Measurements from ENCODE around the gene RXFP4. TPM values are rescaled to one million over a fixed set of nuclear protein-coding genes. Genes with fewer than 3 reads are reported as not detected.
A peak's percentile ranks its signal among the peaks of the same experiment; 100 is the strongest.

The RXFP4 gene
- total RNA-seq, 1 experiment from 2014 or later = not detected

DNA sequence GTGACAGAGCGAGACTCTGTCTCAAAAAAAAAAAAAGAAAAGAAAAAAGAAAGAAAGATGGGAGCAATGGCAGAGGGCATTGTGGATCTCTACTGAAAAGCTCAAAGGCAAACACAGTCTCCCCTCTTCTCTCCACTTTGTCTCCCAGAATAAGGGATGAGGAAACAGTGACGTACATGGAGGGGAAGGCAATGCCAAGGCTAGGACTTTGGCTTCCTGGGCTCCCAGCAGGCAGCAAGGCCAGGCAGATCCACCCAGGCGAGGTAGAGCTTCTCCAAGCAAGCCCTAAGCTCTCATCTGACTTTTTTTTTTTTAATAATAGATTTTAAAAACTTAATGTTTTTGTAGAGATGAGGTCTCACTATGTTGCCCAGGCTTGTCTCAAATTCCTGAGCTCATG is 32.3 kb downstream of the RXFP4 start:
- no peak overlapping the region for H3K4me3 ChIP-seq
- no TSS peak for BruUV-seq (replicated peaks)
- ChIA-PET POLR2A (ENCODE audit: unreplicated experiment) (interaction anchor here (2.5 kb wide), 1 partner anchor 11 kb away, joined by 6 read pairs; no protein-coding TSS in a partner anchor), CTCF (interaction anchor here (0.5 kb wide), 1 partner anchor 121 kb away, joined by 3 read pairs; no protein-coding TSS in a partner anchor)
- H3K4me1 ChIP-seq (replicated peaks; ENCODE audit: insufficient read depth) = peaks cover 35% of the 10 kb centered on the region
- H3K9me3 ChIP-seq (ENCODE audit: insufficient read depth, low read depth) = no peaks in the 10 kb centered on the region
- H3K27me3 ChIP-seq (ENCODE audit: insufficient read depth, low read depth) = no peaks in the 10 kb centered on the region
- peaks cover 57% of the 10 kb centered on the region; the same call in 1 of the 2 replicates for H3F3A ChIP-seq (ENCODE audit: insufficient read depth, low read depth)
- no peak overlapping the region for H2AFZ ChIP-seq
- TF ChIP-seq, protein P1, sequence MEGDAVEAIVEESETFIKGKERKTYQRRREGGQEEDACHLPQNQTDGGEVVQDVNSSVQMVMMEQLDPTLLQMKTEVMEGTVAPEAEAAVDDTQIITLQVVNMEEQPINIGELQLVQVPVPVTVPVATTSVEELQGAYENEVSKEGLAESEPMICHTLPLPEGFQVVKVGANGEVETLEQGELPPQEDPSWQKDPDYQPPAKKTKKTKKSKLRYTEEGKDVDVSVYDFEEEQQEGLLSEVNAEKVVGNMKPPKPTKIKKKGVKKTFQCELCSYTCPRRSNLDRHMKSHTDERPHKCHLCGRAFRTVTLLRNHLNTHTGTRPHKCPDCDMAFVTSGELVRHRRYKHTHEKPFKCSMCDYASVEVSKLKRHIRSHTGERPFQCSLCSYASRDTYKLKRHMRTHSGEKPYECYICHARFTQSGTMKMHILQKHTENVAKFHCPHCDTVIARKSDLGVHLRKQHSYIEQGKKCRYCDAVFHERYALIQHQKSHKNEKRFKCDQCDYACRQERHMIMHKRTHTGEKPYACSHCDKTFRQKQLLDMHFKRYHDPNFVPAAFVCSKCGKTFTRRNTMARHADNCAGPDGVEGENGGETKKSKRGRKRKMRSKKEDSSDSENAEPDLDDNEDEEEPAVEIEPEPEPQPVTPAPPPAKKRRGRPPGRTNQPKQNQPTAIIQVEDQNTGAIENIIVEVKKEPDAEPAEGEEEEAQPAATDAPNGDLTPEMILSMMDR (conservative IDR thresholded peaks at IDR 0.05) = no peak
- no peak for TF ChIP-seq EZH2 (IDR thresholded peaks at IDR 0.05; ENCODE audit: low read depth)
- peak overlapping the region; percentile 94; the same call in 1 of the 2 replicates for H3K4me2 ChIP-seq
- no peak overlapping the region for H3K27ac ChIP-seq
- H3K36me3 ChIP-seq (ENCODE audit: low read depth) = peaks cover 45% of the 10 kb centered on the region
- DNase-seq = no peak
- no peaks in the 10 kb centered on the region for H3K9me2 ChIP-seq (ENCODE audit: insufficient read depth)
- intact Hi-C loops (cut with micrococcal nuclease; ENCODE audit: unreplicated experiment) = no loop called here
- H3K79me2 ChIP-seq (ENCODE audit: low read depth) = peaks cover 100% of the 10 kb centered on the region
- H4K20me1 ChIP-seq (ENCODE audit: insufficient read depth) = peaks cover 82% of the 10 kb centered on the region

DNA sequence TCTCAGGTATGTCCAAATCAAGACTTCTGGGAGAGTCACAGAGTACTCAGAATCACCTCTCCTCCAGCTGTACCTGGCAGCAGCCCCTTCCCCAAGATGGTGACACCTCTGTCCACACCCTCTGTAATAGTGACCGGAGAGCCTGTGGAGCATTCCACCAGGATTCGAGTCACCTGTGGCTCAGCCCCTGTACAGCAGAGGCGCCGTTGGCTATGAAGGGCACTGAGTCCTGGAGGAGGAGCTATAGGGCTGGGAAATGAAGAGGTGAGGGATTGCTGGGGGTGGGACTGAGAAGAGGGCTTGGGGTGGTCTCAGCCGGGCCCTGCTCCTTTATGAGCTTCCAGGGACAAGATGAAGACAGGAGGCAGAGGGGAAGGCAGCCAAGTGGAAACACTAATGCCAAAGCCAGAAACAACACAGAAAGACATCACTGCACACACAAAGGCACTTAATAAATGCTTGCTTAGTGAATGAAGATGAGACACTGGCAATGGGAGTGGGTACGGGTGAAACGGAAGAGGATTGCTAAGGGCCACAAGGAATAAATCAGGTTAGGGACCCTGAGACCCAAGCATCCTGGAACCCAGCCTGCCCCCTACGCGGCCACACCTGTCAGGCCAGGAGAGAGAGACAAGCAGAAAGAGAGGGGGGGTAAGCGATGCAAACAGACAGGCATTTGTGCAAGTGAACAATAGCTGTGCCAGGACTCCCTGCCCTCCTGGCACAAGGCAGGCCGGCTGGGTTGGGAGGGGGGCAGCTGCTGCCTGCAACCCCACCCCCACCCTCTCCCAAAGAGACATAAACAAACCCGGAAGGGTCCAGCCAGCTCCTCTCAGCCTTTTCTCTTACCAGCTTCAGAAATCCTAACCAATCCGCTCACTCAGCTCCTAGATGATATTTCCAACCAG is 33.0 kb downstream of the RXFP4 start:
- no peak for TF ChIP-seq EZH2 (IDR thresholded peaks at IDR 0.05; ENCODE audit: low read depth)
- TF ChIP-seq, protein P1 (conservative IDR thresholded peaks at IDR 0.05) = no peak
- peaks cover 38% of the 10 kb centered on the region for H3K36me3 ChIP-seq (ENCODE audit: low read depth)
- no peak overlapping the region for H3K27ac ChIP-seq
- no peak for DNase-seq
- H2AFZ ChIP-seq = no peak overlapping the region
- ChIA-PET POLR2A (ENCODE audit: unreplicated experiment) (interaction anchor here (2.5 kb wide), 1 partner anchor 12 kb away, joined by 6 read pairs; no protein-coding TSS in a partner anchor), CTCF (interaction anchor here (0.5 to 1.1 kb wide), 2 partner anchors 13 to 121 kb away, joined by 3 to 4 read pairs; no protein-coding TSS in a partner anchor)
- peaks cover 35% of the 10 kb centered on the region for H3K4me1 ChIP-seq (replicated peaks; ENCODE audit: insufficient read depth)
- no peaks in the 10 kb centered on the region for H3K9me3 ChIP-seq (ENCODE audit: insufficient read depth, low read depth)
- peaks cover 75% of the 10 kb centered on the region for H4K20me1 ChIP-seq (ENCODE audit: insufficient read depth)
- no peaks in the 10 kb centered on the region for H3K9me2 ChIP-seq (ENCODE audit: insufficient read depth)
- peaks cover 100% of the 10 kb centered on the region for H3K79me2 ChIP-seq (ENCODE audit: low read depth)
- H3K27me3 ChIP-seq (ENCODE audit: insufficient read depth, low read depth) = no peaks in the 10 kb centered on the region
- intact Hi-C loops (cut with micrococcal nuclease; ENCODE audit: unreplicated experiment) = loop anchor here (5.0 kb wide), 1 partner anchor 308 kb away; the partner anchor contains the start of genes SMG5 and TMEM79
- peak overlapping the region; percentile 94 for H3K4me2 ChIP-seq
- BruUV-seq (replicated peaks) = no TSS peak
- H3F3A ChIP-seq (ENCODE audit: insufficient read depth, low read depth) = peaks cover 56% of the 10 kb centered on the region
- H3K4me3 ChIP-seq = peak overlapping the region; percentile 93; the same call in 1 of the 2 replicates

DNA sequence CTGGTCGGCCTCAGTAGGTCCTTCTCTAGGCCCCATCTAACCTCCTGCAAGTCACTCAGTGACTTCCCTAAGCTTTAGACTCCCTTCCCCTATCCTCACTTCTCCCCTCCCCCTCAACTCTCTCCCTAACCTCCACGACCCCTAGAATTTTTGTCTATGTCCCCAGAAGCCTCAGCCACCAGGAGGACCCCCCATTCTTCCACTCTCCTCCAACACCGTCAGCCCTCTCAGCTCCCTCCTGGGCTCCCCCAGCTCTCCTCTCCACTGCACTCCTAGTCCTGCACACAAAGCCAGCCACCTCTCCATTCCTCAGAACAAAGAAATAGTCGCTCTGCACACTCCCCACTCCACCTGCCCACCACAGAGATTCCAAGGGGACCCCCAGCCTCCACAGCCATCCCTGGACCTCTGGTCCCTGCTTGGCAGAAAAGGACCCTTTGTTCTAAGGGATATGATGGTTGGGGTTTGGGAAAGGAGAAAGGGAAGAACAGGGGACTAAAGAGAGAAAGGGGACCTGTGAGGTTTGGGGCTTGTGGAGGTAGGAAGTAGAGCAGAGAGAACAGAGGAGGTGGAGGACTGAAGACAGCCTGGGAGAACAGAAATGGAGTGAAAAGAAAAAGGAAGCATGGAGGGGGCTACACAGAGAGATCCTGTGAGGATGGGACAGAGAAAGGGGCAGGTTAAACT is 34.1 kb downstream of the RXFP4 start:
- peak overlapping the region; percentile 93 for H3K4me3 ChIP-seq
- intact Hi-C loops (cut with micrococcal nuclease; ENCODE audit: unreplicated experiment) = loop anchor here (1.0 to 5.0 kb wide), 2 partner anchors 13 to 307 kb away; partner anchors contain the start of genes SMG5 and TMEM79
- ChIA-PET CTCF (interaction anchor here (1.1 kb wide), 1 partner anchor 14 kb away, joined by 4 read pairs; no protein-coding TSS in a partner anchor), POLR2A (ENCODE audit: unreplicated experiment) (interaction anchor here (0.6 to 2.5 kb wide), 3 partner anchors 13 to 102 kb away, joined by 4 to 6 read pairs (median 5); partner anchors contain the start of gene KHDC4)
- no peaks in the 10 kb centered on the region for H3K9me2 ChIP-seq (ENCODE audit: insufficient read depth)
- peak overlapping the region; percentile 96 for H3K27ac ChIP-seq
- H3K4me2 ChIP-seq = peak overlapping the region; percentile 94
- peaks cover 27% of the 10 kb centered on the region for H3K36me3 ChIP-seq (ENCODE audit: low read depth)
- DNase-seq = no peak
- peaks cover 64% of the 10 kb centered on the region for H4K20me1 ChIP-seq (ENCODE audit: insufficient read depth)
- no peaks in the 10 kb centered on the region for H3K9me3 ChIP-seq (ENCODE audit: insufficient read depth, low read depth)
- H3F3A ChIP-seq (ENCODE audit: insufficient read depth, low read depth) = peaks cover 56% of the 10 kb centered on the region
- H3K79me2 ChIP-seq (ENCODE audit: low read depth) = peaks cover 100% of the 10 kb centered on the region
- TF ChIP-seq EZH2 (IDR thresholded peaks at IDR 0.05; ENCODE audit: low read depth) = no peak
- TF ChIP-seq, protein P1 (conservative IDR thresholded peaks at IDR 0.05) = no peak
- no TSS peak for BruUV-seq (replicated peaks)
- H3K4me1 ChIP-seq (replicated peaks; ENCODE audit: insufficient read depth) = peaks cover 39% of the 10 kb centered on the region
- no peak overlapping the region for H2AFZ ChIP-seq
- H3K27me3 ChIP-seq (ENCODE audit: insufficient read depth, low read depth) = no peaks in the 10 kb centered on the region
